Smooth muscle cell (in vitro differentiated cells): Measurements from ENCODE around the gene DAPK2. TPM values are rescaled to one million over a fixed set of nuclear protein-coding genes. Genes with fewer than 3 reads are reported as not detected.
"Not testable (repeated sequence)": the region's sequence is repeated elsewhere in the genome, so short reads cannot be mapped to it uniquely, and the experiment has no call there.

Experiments used
- DNase-seq: peaks from one replicate; lab custom pipeline; 2025; ENCODE audit not compliant: unreplicated experiment; lab: John Stamatoyannopoulos, UW
- H2AFZ ChIP-seq: fragments of 200-600 bp; sonication (generic); 2 replicates; pipeline ENCODE4 v1.6.0; 2016; ENCODE audit warnings: antibody characterized with exemption, low read depth, mild to moderate bottlenecking
- H3F3A ChIP-seq: fragments of 200-600 bp; sonication (generic); 2 replicates; pipeline ENCODE4 v1.6.0; 2017; ENCODE audit warnings: antibody characterized with exemption, low read depth
- H3K27ac ChIP-seq: fragments of 200-600 bp; sonication (generic); 2 replicates; pipeline ENCODE4 v1.5.1; 2016; ENCODE audit warnings: low read depth, mild to moderate bottlenecking
- H3K27me3 ChIP-seq: fragments of 200-600 bp; sonication (generic); 2 replicates; pipeline ENCODE4 v1.6.1; 2016; ENCODE audit warnings: low read depth, mild to moderate bottlenecking
- H3K36me3 ChIP-seq: fragments of 200-600 bp; sonication (generic); 2 replicates; pipeline ENCODE4 v1.5.1; 2016; ENCODE audit warnings: low read depth
- H3K4me1 ChIP-seq: fragments of 200-600 bp; sonication (generic); 2 replicates; pipeline ENCODE4 v1.5.1; 2016; ENCODE audit warnings: low read depth
- H3K4me2 ChIP-seq: fragments of 200-600 bp; sonication (generic); 2 replicates; pipeline ENCODE4 v1.6.0; 2016; ENCODE audit warnings: mild to moderate bottlenecking
- H3K4me3 ChIP-seq: fragments of 200-600 bp; sonication (generic); 2 replicates; pipeline ENCODE4 v1.5.1; 2016; ENCODE audit warnings: mild to moderate bottlenecking
- H3K79me2 ChIP-seq: fragments of 200-600 bp; sonication (generic); 2 replicates; pipeline ENCODE4 v1.6.0; 2016; ENCODE audit warnings: low read depth, mild to moderate bottlenecking
- H3K9ac ChIP-seq: fragments of 200-600 bp; sonication (generic); 2 replicates; pipeline ENCODE4 v1.6.0; 2016; ENCODE audit warnings: low read depth
- H3K9me3 ChIP-seq: fragments of 200-600 bp; sonication (generic); replicated peaks from 2 replicates; pipeline ENCODE4 v1.5.1; 2016; ENCODE audit warnings: low read depth
- H4K20me1 ChIP-seq: fragments of 200-600 bp; sonication (generic); 2 replicates; pipeline ENCODE4 v1.6.0; 2016; ENCODE audit warnings: low read depth
- CTCF ChIP-seq: fragments of 200-600 bp; sonication (generic); IDR thresholded peaks from 2 replicates; pipeline ENCODE4 v1.5.1; 2017; ENCODE audit warnings: borderline replicate concordance, mild to moderate bottlenecking, antibody characterized with exemption; ENCODE audit not compliant: insufficient read depth, poor library complexity, severe bottlenecking
- WGBS: methylation state at CpG from one replicate; pipeline ENCODE4 v1.1.7; 2016; ENCODE audit warnings: low lambda C conversion rate; 5-methylcytosine and 5-hydroxymethylcytosine counted together
- polyA plus RNA-seq: library from polyadenylated mRNA; unstranded; fragments of >200 nt; fragmentation: Nextera tagmentation; extraction: Ambion mirVana; gene quantifications from 2 replicates; pipeline ENCODE4 v1.2.1, GENCODE V29; 2016
- total RNA-seq: library from RNA; depleted of rRNA; stranded (reverse); fragments of >200 nt; gene quantifications from 2 replicates; pipeline ENCODE4 v1.2.3, GENCODE V29; 2014

DAPK2 gene
- total and polyA plus RNA-seq, 2 experiments from 2014 or later, result not detected

DNA sequence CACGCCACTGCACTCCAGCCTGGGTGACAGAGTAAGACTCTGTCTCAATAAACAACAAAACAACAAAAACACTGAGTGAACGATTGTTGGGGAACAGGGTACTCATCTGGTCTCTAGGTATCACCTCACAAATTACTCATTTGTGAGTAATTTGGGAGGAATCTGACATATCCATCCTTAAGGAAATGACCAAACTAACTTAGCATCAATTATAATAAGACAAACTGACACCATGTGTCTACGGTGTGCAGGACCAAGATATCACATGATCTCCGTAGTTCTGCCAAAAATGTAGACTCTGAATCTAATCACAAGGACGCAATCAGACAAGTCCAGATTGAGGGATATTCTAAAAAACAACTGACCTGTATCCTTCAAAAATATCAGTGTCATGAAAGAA, 12.0 kb upstream of the DAPK2 start:
- WGBS, result 90% methylated on average over 5 of the region's 5 CpGs
- H2AFZ ChIP-seq, result no peak overlapping the region

GRCh38 chr15:64053674-64054073, 7.4 kb upstream of the DAPK2 start:
- 96% methylated on average over 12 of the region's 12 CpGs for WGBS

More for the DNA sequence above, 12.0 kb upstream of the DAPK2 start:
- H3K4me1 ChIP-seq, result no peaks in the 10 kb centered on the region
- no peaks in the 10 kb centered on the region for H3K36me3 ChIP-seq
- H3K4me2 ChIP-seq, result no peak overlapping the region
- H3K4me3 ChIP-seq, result no peak overlapping the region
- no peak overlapping the region for H3K27ac ChIP-seq
- no peaks in the 10 kb centered on the region for H3K9me3 ChIP-seq
- H3F3A ChIP-seq, result no peaks in the 10 kb centered on the region
- no peak for TF ChIP-seq CTCF
- H3K79me2 ChIP-seq, result no peaks in the 10 kb centered on the region
- H3K27me3 ChIP-seq, result no peaks in the 10 kb centered on the region
- no peaks in the 10 kb centered on the region for H4K20me1 ChIP-seq
- H3K9ac ChIP-seq, result no peak overlapping the region
- no peak for DNase-seq

GRCh38 chr15:64052925-64053491, 6.7 kb upstream of the DAPK2 start:
- Histone ChIP-seq H3K27ac (no peak overlapping the region), H3K9me3 (no peaks in the 10 kb centered on the region), H2AFZ (no peak overlapping the region), H3K4me2 (no peak overlapping the region), H4K20me1 (no peaks in the 10 kb centered on the region), H3K4me1 (no peaks in the 10 kb centered on the region), H3K27me3 (peaks cover 17% of the 10 kb centered on the region), H3K79me2 (no peaks in the 10 kb centered on the region), H3K9ac (no peak overlapping the region), H3F3A (no peaks in the 10 kb centered on the region), H3K4me3 (no peak overlapping the region), H3K36me3 (no peaks in the 10 kb centered on the region)
- no peak for DNase-seq
- no peak for TF ChIP-seq CTCF
- WGBS, result 90% methylated on average over 5 of the region's 5 CpGs

More at GRCh38 chr15:64053674-64054073, 7.4 kb upstream of the DAPK2 start:
- H3K9me3 ChIP-seq, H3K79me2 ChIP-seq, H2AFZ ChIP-seq, H3K27ac ChIP-seq, H3K36me3 ChIP-seq, H3K4me3 ChIP-seq, H4K20me1 ChIP-seq, H3K4me1 ChIP-seq, H3F3A ChIP-seq, DNase-seq, H3K4me2 ChIP-seq, H3K9ac ChIP-seq: not testable (repeated sequence)
- H3K27me3 ChIP-seq, result peaks cover 11% of the 10 kb centered on the region

GRCh38 chr15:64051407-64052259, 5.3 kb upstream of the DAPK2 start:
- no peak overlapping the region for H2AFZ ChIP-seq
- H3K9me3 ChIP-seq, result no peaks in the 10 kb centered on the region
- H3K4me3 ChIP-seq, result no peak overlapping the region
- H3K4me1 ChIP-seq, result peaks cover 4% of the 10 kb centered on the region
- 79% methylated on average over 6 of the region's 6 CpGs for WGBS
- no peak for TF ChIP-seq CTCF
- DNase-seq, result no peak
- H4K20me1 ChIP-seq, result no peaks in the 10 kb centered on the region
- peaks cover 30% of the 10 kb centered on the region for H3K27me3 ChIP-seq
- no peaks in the 10 kb centered on the region for H3F3A ChIP-seq
- no peaks in the 10 kb centered on the region for H3K79me2 ChIP-seq
- no peak overlapping the region for H3K27ac ChIP-seq
- H3K4me2 ChIP-seq, result no peak overlapping the region
- H3K36me3 ChIP-seq, result no peaks in the 10 kb centered on the region
- H3K9ac ChIP-seq, result no peak overlapping the region
